Peyer's patch (tissue), 4 donors: ENCODE data around the gene SSX2IP. TPM values are rescaled to one million over a fixed set of nuclear protein-coding genes. Genes with fewer than 3 reads are reported as not detected.
A peak's percentile ranks its signal among the peaks of the same experiment; 100 is the strongest.
"Not testable (repeated sequence)": the region's sequence is repeated elsewhere in the genome, so short reads cannot be mapped to it uniquely, and the experiment has no call there.

Source experiments
- DNase-seq, 3 donors: peaks; one replicate each; pipeline ENCODE4 v3.0.0-alpha.2; 2017 to 2019
- H3K27ac ChIP-seq, 4 donors: fragments of 200-600 bp; sonication (generic); one replicate each; pipeline ENCODE4 v1.5.1; 2016 to 2019
- H3K27me3 ChIP-seq, 2 donors: fragments of 200-600 bp; sonication (generic); one replicate each; pipeline ENCODE4 v1.5.1; 2019
- H3K36me3 ChIP-seq, 3 donors: fragments of 200-600 bp; sonication (generic); one replicate each; pipeline ENCODE4 v1.5.1; 2016 to 2019
- H3K4me1 ChIP-seq, 4 donors: fragments of 200-600 bp; sonication (generic); one replicate each; pipeline ENCODE4 v1.5.1; 2016 to 2019
- H3K4me3 ChIP-seq, 4 donors: fragments of 200-600 bp; sonication (generic); 1 replicate in 3 of 4; 2 replicates in 1 of 4; pipeline ENCODE4 v1.5.1; 2016 to 2019; ENCODE audit warnings: mild to moderate bottlenecking in 1 of 4
- H3K9me3 ChIP-seq, 4 donors: fragments of 200-600 bp; sonication (generic); one replicate each; pipeline ENCODE4 v1.5.1; 2016 to 2019; ENCODE audit warnings: mild to moderate bottlenecking in 1 of 4
- POLR2A ChIP-seq, 2 donors: fragments of 450-650 bp; IDR thresholded peaks; one replicate each; pipeline ENCODE4 v1.5.1; 2017; ENCODE audit warnings: antibody characterized with exemption in 2 of 2, mild to moderate bottlenecking in 2 of 2, moderate library complexity in 2 of 2
- total RNA-seq, 4 donors: library from RNA; depleted of rRNA; stranded (reverse); fragments of >200 nt; gene quantifications; one replicate each; pipeline ENCODE4 v1.1.0, GENCODE V29; 2016
- TF ChIP-seq, protein P1 (sequence below), 6 experiments: fragments of 450-650 bp in 4 of 6; fragments of 200-600 bp in 2 of 6; sonication (generic) in 1 of 6; IDR thresholded peaks; one replicate each; pipeline ENCODE4 v1.5.1; 2017 to 2019; ENCODE audit warnings: antibody characterized with exemption in 6 of 6, mild to moderate bottlenecking in 3 of 6, moderate library complexity in 1 of 6

SSX2IP gene
- total RNA-seq, 4 donors from 2014 or later = 10.7 to 20.6 (median 11.7) TPM

DNA sequence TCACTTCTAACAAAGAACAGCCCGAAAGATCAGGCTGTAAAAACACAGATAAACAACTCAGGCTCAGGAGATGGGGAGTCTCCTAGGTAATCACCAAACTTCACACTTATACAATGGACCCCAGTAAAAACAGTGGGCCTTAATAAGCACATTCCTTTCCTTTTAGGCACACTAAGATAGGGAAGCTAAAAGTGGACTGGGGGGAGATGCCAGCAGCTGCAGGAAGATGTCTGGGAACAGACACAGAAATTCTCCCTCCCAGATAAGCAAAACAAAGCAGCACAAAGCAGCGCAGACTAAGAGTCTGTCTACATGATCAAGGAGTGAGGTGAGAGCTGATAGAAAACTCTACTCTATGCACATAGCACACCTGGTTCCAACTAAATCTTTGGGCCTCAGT is 87.0 kb downstream of the SSX2IP start:
- no peak for DNase-seq
- TF ChIP-seq POLR2A (IDR thresholded peaks at IDR 0.05) = no peak
- TF ChIP-seq, protein P1, sequence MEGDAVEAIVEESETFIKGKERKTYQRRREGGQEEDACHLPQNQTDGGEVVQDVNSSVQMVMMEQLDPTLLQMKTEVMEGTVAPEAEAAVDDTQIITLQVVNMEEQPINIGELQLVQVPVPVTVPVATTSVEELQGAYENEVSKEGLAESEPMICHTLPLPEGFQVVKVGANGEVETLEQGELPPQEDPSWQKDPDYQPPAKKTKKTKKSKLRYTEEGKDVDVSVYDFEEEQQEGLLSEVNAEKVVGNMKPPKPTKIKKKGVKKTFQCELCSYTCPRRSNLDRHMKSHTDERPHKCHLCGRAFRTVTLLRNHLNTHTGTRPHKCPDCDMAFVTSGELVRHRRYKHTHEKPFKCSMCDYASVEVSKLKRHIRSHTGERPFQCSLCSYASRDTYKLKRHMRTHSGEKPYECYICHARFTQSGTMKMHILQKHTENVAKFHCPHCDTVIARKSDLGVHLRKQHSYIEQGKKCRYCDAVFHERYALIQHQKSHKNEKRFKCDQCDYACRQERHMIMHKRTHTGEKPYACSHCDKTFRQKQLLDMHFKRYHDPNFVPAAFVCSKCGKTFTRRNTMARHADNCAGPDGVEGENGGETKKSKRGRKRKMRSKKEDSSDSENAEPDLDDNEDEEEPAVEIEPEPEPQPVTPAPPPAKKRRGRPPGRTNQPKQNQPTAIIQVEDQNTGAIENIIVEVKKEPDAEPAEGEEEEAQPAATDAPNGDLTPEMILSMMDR (IDR thresholded peaks at IDR 0.05) = no peak
- peak overlapping the region in 1 of 4 donors; percentile 19 for H3K27ac ChIP-seq

GRCh38 chr1:84600796-84601195 is 89.5 kb downstream of the SSX2IP start:
- Histone ChIP-seq H3K4me1 (no peaks in the 10 kb centered on the region), H3K4me3 (no peak overlapping the region), H3K36me3 (no peaks in the 10 kb centered on the region), H3K27me3 (no peaks in the 10 kb centered on the region), H3K9me3 (peaks cover 0 to 7% (median 2%) of the 10 kb centered on the region in 4 donors), H3K27ac (no peak overlapping the region)
- TF ChIP-seq POLR2A (IDR thresholded peaks at IDR 0.05) = no peak
- TF ChIP-seq, protein P1 (IDR thresholded peaks at IDR 0.05) = no peak
- no peak for DNase-seq

More for the DNA sequence above, 87.0 kb downstream of the SSX2IP start:
- H3K4me3 ChIP-seq = no peak overlapping the region
- no peaks in the 10 kb centered on the region for H3K27me3 ChIP-seq
- H3K36me3 ChIP-seq = no peaks in the 10 kb centered on the region
- peaks cover 0 to 7% (median 2%) of the 10 kb centered on the region in 4 donors for H3K9me3 ChIP-seq
- H3K4me1 ChIP-seq = no peaks in the 10 kb centered on the region

DNA sequence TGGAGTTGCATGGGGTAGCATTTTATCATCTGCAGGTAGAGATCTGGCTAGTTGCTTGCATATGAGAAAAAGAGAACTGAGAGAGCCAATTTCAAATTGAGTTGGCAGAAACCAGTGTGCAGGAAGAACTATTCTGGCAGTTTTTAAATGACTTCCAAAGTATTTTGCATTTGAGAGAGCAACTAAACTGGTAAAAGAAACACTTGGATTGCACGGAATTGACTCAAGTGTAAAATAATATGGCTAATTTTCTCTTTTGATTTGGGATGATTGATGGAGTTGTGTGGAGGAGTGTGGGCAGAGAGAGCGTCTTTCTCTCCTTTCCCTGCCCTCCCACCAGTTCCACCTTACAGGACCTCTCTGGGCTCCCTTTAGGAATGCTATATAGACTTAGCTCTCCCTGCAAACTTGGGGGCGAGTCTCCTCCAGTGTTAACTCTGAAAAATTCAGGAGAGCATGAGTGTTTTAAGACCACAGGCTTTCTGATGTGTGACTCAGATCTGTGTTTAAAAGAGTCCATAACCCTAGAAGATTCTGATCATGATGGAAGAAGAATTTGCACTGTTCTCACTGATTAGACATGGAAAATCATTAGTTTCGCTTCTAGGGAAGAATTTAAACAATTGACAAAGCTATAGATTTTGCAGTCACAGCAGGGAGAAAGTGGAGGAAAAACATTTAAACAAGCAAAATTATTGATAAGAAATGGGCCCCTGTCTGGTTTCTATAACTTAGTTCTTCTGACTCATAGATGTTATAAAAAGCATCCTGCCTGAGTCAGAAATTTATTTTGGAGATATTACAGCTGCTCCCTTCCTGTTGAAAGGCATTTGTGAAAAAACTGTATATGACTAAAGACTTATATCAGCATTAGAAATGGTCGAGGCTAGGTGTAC is 91.2 kb downstream of the SSX2IP start:
- H3K27me3 ChIP-seq = no peaks in the 10 kb centered on the region
- no peaks in the 10 kb centered on the region for H3K4me1 ChIP-seq
- no peak overlapping the region for H3K27ac ChIP-seq
- DNase-seq = no peak
- no peaks in the 10 kb centered on the region for H3K36me3 ChIP-seq
- no peak for TF ChIP-seq POLR2A (IDR thresholded peaks at IDR 0.05)
- TF ChIP-seq, protein P1 (IDR thresholded peaks at IDR 0.05) = no peak
- no peak overlapping the region for H3K4me3 ChIP-seq
- no peaks in the 10 kb centered on the region for H3K9me3 ChIP-seq

DNA sequence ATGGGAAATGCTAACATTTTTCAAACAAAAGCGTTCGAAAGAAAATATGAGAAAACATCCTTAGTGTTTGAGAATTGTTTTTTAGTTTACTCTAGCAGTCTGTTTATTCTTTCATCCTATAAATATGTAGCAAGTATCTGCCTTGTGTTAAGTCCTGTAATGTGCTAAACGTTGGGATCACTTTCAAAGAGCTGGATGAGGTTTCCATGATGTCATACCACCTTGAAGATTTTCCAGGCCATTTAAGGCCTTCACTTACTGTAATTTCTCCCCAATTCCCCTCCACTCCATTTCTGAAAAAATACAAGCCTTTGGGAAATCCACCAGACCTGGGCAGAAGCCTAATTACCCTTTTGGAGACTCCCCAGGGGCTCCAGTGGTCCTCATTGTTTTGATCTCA is 91.8 kb downstream of the SSX2IP start:
- Histone ChIP-seq H3K4me3 (no peak overlapping the region), H3K9me3 (no peaks in the 10 kb centered on the region), H3K4me1 (no peaks in the 10 kb centered on the region), H3K36me3 (no peaks in the 10 kb centered on the region), H3K27me3 (no peaks in the 10 kb centered on the region), H3K27ac (no peak overlapping the region)
- DNase-seq = no peak
- no peak for TF ChIP-seq POLR2A (IDR thresholded peaks at IDR 0.05)
- TF ChIP-seq, protein P1 (IDR thresholded peaks at IDR 0.05) = no peak

DNA sequence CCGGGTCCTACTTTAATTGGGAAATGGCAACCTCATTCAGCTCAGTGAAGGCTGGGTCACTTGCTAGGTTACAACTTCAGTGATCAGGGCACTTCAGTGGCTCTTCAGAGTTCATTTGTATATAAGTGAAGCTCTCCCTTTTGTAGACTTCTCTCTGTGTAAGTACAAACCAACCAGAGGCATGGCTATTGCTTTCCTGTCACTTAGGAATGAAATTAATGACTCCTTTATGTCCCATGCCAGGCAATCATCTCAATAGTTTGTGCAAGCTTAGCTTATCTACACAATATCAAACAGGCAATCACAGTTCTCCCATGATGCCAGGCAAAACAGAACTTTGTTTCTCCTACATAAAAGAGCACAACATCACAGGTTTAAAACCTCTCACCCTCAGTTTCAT is 93.2 kb downstream of the SSX2IP start:
- DNase-seq = no peak
- H3K4me3 ChIP-seq = no peak overlapping the region
- no peaks in the 10 kb centered on the region for H3K9me3 ChIP-seq
- H3K27me3 ChIP-seq = no peaks in the 10 kb centered on the region
- no peak overlapping the region for H3K27ac ChIP-seq
- no peak for TF ChIP-seq POLR2A (IDR thresholded peaks at IDR 0.05)
- TF ChIP-seq, protein P1 (IDR thresholded peaks at IDR 0.05) = no peak
- H3K4me1 ChIP-seq = no peaks in the 10 kb centered on the region
- no peaks in the 10 kb centered on the region for H3K36me3 ChIP-seq

DNA sequence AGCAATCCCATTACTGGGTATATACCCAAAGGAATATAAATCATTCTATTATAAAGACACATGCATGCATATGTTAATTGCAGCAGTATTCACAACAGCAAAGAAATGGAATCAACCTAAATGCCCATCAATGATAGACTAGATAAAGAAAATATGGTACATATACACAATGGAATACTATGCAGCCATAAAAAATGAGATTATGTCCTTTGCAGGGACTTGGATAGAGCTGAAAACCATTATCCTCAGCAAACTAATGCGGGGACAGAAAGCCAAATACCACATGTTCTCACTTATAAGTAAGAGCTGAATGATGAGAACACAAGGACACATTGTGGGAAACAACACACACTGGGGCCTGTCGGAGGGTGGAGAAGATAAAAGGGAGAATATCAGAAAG is 95.3 kb downstream of the SSX2IP start:
- H3K4me1 ChIP-seq, H3K4me3 ChIP-seq, H3K27ac ChIP-seq, H3K9me3 ChIP-seq, DNase-seq, H3K36me3 ChIP-seq, H3K27me3 ChIP-seq: not testable (repeated sequence)
